GM12878 (cell line): ENCODE data around the gene TWIST1. TPM values are rescaled to one million over a fixed set of nuclear protein-coding genes. Genes with fewer than 3 reads are reported as not detected.

Experiments
- ATAC-seq: fragments of 200-7000 bp; cut with Tn5 transposase; 3 replicates; pipeline ENCODE4 v1.9.1; 2020; ENCODE audit warnings: mild to moderate bottlenecking, moderate library complexity
- BruUV-seq: library from RNA; stranded (reverse); fragments of 400-500 nt; replicated peaks from 2 replicates; lab custom pipeline; 2021; lab: Mats Ljungman, UMichigan
- CTCF ChIA-PET: fragments of 300-600 bp; sonication (Branson Sonifier 250); formaldehyde crosslinking; extraction: SDS; loops from one replicate; lab custom pipeline; 2021; ENCODE audit warnings: inconsistent platforms; lab: Yijun Ruan, JAX
- POLR2A ChIA-PET: fragments of 350-600 bp; formaldehyde crosslinking; extraction: SDS; loops from one replicate; lab custom pipeline; 2021; ENCODE audit warnings: inconsistent platforms; lab: Charles Lee
- RAD21 ChIA-PET: fragments of 300-600 bp; sonication (Branson Sonifier 250); formaldehyde crosslinking; loops from one replicate; lab custom pipeline; 2023; ENCODE audit warnings: antibody characterized with exemption; ENCODE audit not compliant: unreplicated experiment; lab: Charles Lee
- SMC1A ChIA-PET: fragments of 300-600 bp; sonication (Branson Sonifier 250); formaldehyde crosslinking; loops from one replicate; lab custom pipeline; 2023; ENCODE audit not compliant: unreplicated experiment, uncharacterized antibody; lab: Charles Lee
- DNase-seq: peaks from one replicate; pipeline ENCODE4 v3.0.0-alpha.2; 2011; ENCODE audit warnings: low read depth, low spot score
- FAIRE-seq: peaks from 3 replicates; lab custom pipeline; 2011; peaks lifted over from hg19 to GRCh38; lab: Jason Lieb, UNC
- H2AFZ ChIP-seq: 2 replicates; pipeline ENCODE4 v1.6.0; 2011; ENCODE audit warnings: low read depth, low read length, control low read depth; ENCODE audit not compliant: control insufficient read depth
- H3K27ac ChIP-seq: 2 replicates; pipeline ENCODE4 v1.5.1; 2011; ENCODE audit warnings: control low read depth; ENCODE audit not compliant: control insufficient read depth, insufficient read depth
- H3K27me3 ChIP-seq, 2 experiments: replicated peaks in 1 of 2; 2 replicates each; pipeline versions ENCODE4 v1.6.0 to v1.6.1; 2011; ENCODE audit warnings: low read length in 1 of 2; ENCODE audit not compliant: control insufficient read depth in 2 of 2, insufficient read depth in 2 of 2
- H3K36me3 ChIP-seq, 2 experiments: 2 replicates each; pipeline ENCODE4 v1.5.1; 2011; ENCODE audit warnings: low read length in 1 of 2; ENCODE audit not compliant: control insufficient read depth in 2 of 2, insufficient read depth in 2 of 2
- H3K4me1 ChIP-seq: 2 replicates; pipeline ENCODE4 v1.6.1; 2011; ENCODE audit warnings: mild to moderate bottlenecking, low read length, moderate library complexity, mixed read lengths; ENCODE audit not compliant: control insufficient read depth, insufficient read depth
- H3K4me2 ChIP-seq: 2 replicates; pipeline ENCODE4 v1.6.0; 2011; ENCODE audit warnings: control low read depth; ENCODE audit not compliant: control insufficient read depth, insufficient read depth
- H3K4me3 ChIP-seq: fragments of 200-600 bp; sonication (generic); 2 replicates; pipeline ENCODE4 v1.5.1; 2016
- H3K79me2 ChIP-seq: 2 replicates; pipeline ENCODE4 v1.6.0; 2011; ENCODE audit warnings: low read length; ENCODE audit not compliant: control insufficient read depth, insufficient read depth
- H3K9ac ChIP-seq: 2 replicates; pipeline ENCODE4 v1.8.0; 2011; ENCODE audit warnings: low read length, control low read depth, mixed read lengths; ENCODE audit not compliant: control insufficient read depth, insufficient read depth
- H3K9me3 ChIP-seq: replicated peaks from 3 replicates; pipeline ENCODE4 v1.5.1; 2011; ENCODE audit warnings: mild to moderate bottlenecking, low read length; ENCODE audit not compliant: control insufficient read depth, insufficient read depth
- H4K20me1 ChIP-seq: 2 replicates; pipeline ENCODE4 v1.6.0; 2011; ENCODE audit not compliant: control insufficient read depth, insufficient read depth
- EED ChIP-seq: sonication (generic); IDR thresholded peaks from 2 replicates; pipeline ENCODE4 v1.6.1; 2016; ENCODE audit warnings: antibody characterized with exemption, low read depth
- ELK1 ChIP-seq: IDR thresholded peaks from 2 replicates; pipeline ENCODE4 v1.6.1; 2012; ENCODE audit warnings: low read depth, low read length, improper control_type of control experiment
- IRF4 ChIP-seq: IDR thresholded peaks from 2 replicates; pipeline ENCODE4 v1.6.1; 2011; ENCODE audit warnings: low read depth, low read length
- NR2C1 ChIP-seq: fragments of 450-650 bp; IDR thresholded peaks from 2 replicates; pipeline ENCODE4 v1.6.1; 2017; ENCODE audit warnings: antibody characterized with exemption, mild to moderate bottlenecking, moderate library complexity
- PAX5 ChIP-seq: IDR thresholded peaks from 2 replicates; pipeline ENCODE4 v1.6.1; 2011; ENCODE audit warnings: low read depth, low read length, borderline replicate concordance
- RAD51 ChIP-seq: fragments of 450-650 bp; IDR thresholded peaks from 2 replicates; pipeline ENCODE4 v1.6.1; 2016; ENCODE audit warnings: moderate library complexity, mild to moderate bottlenecking, inconsistent platforms
- USF1 ChIP-seq: IDR thresholded peaks from 2 replicates; pipeline ENCODE4 v1.6.1; 2011; ENCODE audit warnings: borderline replicate concordance, low read depth, mild to moderate bottlenecking, moderate library complexity, mixed read lengths, low read length; ENCODE audit not compliant: insufficient read depth; ENCODE audit errors: extremely low read length
- WGBS: methylation state at CpG from one replicate; pipeline ENCODE4 v1.1.6; 2016; ENCODE audit warnings: low lambda C conversion rate; ENCODE audit not compliant: insufficient replicate concordance, insufficient coverage; ENCODE audit errors: missing lambda C conversion rate; 5-methylcytosine and 5-hydroxymethylcytosine counted together
- in situ Hi-C: fragments of 300-500 bp; cut with MboI; formaldehyde crosslinking; loops from 9 replicates; pipeline ENCODE4 v1.14.3; 2018; ENCODE audit warnings: mixed read lengths
- intact Hi-C: fragments of 100-400 bp; cut with micrococcal nuclease; formaldehyde crosslinking; loops from one replicate; pipeline ENCODE4 v1.14.2; 2022; ENCODE audit not compliant: unreplicated experiment
- polyA plus RNA-seq, 11 experiments: library from polyadenylated mRNA; depleted of rRNA in 4 of 11; unstranded in 6 of 11; stranded (reverse) in 5 of 11; fragments of >200 nt; fragmentation: Nextera tagmentation in 4 of 11; fragmentation: Illumina TruSeq in 1 of 11; extraction: Ambion mirVana in 4 of 11; extraction: Trizol in 1 of 11; gene quantifications; 1 replicate in 1 of 11; 2 replicates in 10 of 11; pipeline versions ENCODE4 v1.2.1 to v1.2.3, GENCODE V29; 2011 to 2016; ENCODE audit warnings: inconsistent platforms in 2 of 11, missing spikeins in 2 of 11, low read depth in 1 of 11
- total RNA-seq, 4 experiments: library from RNA; depleted of rRNA in 3 of 4; stranded (reverse); fragments of >200 nt in 3 of 4; fragmentation: Illumina TruSeq in 1 of 4; extraction: Trizol in 1 of 4; gene quantifications; 2 replicates each; pipeline versions ENCODE4 v1.2.1 to v1.2.3, GENCODE V29; 2013 to 2021

TWIST1 gene
- total and polyA plus RNA-seq, 10 of the 15 experiments (the other 5 are each of a cell fraction or from before 2014, with no cell fraction given) = not detected

GRCh38 chr7:19144661-19145433 lies 27.4 kb upstream of the TWIST1 start, which contains the start of gene FERD3L (continued):
- TF ChIP-seq NR2C1 (no peak), ELK1 (no peak)

- no peak overlapping the region for H3K27ac ChIP-seq
- TF ChIP-seq RAD51 (no peak), USF1 (no peak), IRF4 (no peak), PAX5 (no peak), EED (no peak)
- TF ChIP-seq, all 136 proteins: peak for 0
- H3K4me3 ChIP-seq = no peak overlapping the region
- no peaks in the 10 kb centered on the region for H3K4me1 ChIP-seq
- H3K79me2 ChIP-seq = no peaks in the 10 kb centered on the region
- in situ Hi-C loops (no loop called here), intact Hi-C loops (no loop called here)
- ChIA-PET RAD21 (interaction anchor here (0.6 kb wide), 1 partner anchor 22 kb away, joined by 3 read pairs; no protein-coding TSS in a partner anchor), SMC1A (no interaction called here), POLR2A (no interaction called here), CTCF (no interaction called here)
- peaks cover 2 to 5% of the 10 kb centered on the region in 2 experiments; a peak in 3 of 4 replicates for H3K27me3 ChIP-seq
- H3K9ac ChIP-seq = no peak overlapping the region
- no peaks in the 10 kb centered on the region for H3K9me3 ChIP-seq
- 28% methylated on average over 29 of the region's 30 CpGs for WGBS
- H2AFZ ChIP-seq = no peak overlapping the region
- no peak overlapping the region for H3K4me2 ChIP-seq
- H3K36me3 ChIP-seq = no peaks in the 10 kb centered on the region
- no peaks in the 10 kb centered on the region for H4K20me1 ChIP-seq
- ATAC-seq = no peak
- FAIRE-seq = no peak
- no peak for DNase-seq
- BruUV-seq = no TSS peak
Observed at GRCh38 chr7:19143881-19144574, 26.6 kb upstream of the TWIST1 start.
